ENCODE measurements around the gene IRAK3.
A peak's percentile ranks its signal among the peaks of the same experiment; 100 is the strongest.
"Not testable (repeated sequence)": the region's sequence is repeated elsewhere in the genome, so short reads cannot be mapped to it uniquely, and the experiment has no call there.

IRAK3 gene

DNA sequence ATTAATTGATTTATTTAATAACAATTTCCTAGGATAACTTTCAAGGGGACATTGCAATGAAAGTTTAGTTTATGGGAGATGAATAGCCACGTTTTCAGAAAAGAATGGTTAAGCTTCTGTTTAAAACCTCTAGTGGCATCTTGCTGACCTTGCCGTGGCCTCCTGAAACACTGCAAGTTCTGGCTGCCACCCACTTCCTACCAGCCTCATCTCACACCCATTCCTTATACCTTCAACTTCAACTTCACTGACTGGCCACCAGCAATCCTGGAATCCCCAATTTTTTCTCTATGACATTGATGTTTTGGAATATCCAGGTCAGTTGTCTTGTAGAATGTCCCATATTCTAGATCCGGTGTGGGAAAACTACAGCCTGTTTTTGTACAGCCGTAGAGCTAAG lies 108.1 kb downstream of the IRAK3 start:
- DNase-seq (ENCODE audit: low read depth, low spot score) = no peak
- in situ Hi-C loops (cut with HindIII; ENCODE audit: low sequenced_read_pairs) = no loop called here
- TF ChIP-seq, protein P1, sequence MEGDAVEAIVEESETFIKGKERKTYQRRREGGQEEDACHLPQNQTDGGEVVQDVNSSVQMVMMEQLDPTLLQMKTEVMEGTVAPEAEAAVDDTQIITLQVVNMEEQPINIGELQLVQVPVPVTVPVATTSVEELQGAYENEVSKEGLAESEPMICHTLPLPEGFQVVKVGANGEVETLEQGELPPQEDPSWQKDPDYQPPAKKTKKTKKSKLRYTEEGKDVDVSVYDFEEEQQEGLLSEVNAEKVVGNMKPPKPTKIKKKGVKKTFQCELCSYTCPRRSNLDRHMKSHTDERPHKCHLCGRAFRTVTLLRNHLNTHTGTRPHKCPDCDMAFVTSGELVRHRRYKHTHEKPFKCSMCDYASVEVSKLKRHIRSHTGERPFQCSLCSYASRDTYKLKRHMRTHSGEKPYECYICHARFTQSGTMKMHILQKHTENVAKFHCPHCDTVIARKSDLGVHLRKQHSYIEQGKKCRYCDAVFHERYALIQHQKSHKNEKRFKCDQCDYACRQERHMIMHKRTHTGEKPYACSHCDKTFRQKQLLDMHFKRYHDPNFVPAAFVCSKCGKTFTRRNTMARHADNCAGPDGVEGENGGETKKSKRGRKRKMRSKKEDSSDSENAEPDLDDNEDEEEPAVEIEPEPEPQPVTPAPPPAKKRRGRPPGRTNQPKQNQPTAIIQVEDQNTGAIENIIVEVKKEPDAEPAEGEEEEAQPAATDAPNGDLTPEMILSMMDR (IDR thresholded peaks at IDR 0.05; ENCODE audit: low read depth, low read length) = no peak
- no peak overlapping the region for H3K4me3 ChIP-seq (ENCODE audit: low read depth, low read length)

DNA sequence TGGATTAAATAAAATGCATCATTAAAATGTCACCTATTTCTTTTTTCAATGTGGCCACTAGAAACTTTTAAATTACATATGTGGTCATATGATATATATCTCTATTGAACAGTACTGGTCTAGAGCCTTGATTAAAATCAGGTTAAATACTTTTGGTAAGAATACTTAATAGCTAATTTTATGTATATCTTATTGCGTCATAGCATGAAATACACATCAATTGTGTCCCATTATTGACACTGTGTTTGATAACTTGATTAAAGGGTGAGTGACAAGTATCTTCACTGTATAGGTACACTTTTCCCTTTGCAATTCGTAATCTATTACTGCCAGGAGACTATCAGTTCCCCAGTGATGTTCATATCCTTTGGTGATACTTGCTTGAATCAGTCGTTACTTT lies 108.9 kb downstream of the IRAK3 start:
- TF ChIP-seq, protein P1 (IDR thresholded peaks at IDR 0.05; ENCODE audit: low read depth, low read length) = no peak
- no peak for DNase-seq (ENCODE audit: low read depth, low spot score)
- H3K4me3 ChIP-seq (ENCODE audit: low read depth, low read length) = no peak overlapping the region
- in situ Hi-C loops (cut with HindIII; ENCODE audit: low sequenced_read_pairs) = no loop called here

DNA sequence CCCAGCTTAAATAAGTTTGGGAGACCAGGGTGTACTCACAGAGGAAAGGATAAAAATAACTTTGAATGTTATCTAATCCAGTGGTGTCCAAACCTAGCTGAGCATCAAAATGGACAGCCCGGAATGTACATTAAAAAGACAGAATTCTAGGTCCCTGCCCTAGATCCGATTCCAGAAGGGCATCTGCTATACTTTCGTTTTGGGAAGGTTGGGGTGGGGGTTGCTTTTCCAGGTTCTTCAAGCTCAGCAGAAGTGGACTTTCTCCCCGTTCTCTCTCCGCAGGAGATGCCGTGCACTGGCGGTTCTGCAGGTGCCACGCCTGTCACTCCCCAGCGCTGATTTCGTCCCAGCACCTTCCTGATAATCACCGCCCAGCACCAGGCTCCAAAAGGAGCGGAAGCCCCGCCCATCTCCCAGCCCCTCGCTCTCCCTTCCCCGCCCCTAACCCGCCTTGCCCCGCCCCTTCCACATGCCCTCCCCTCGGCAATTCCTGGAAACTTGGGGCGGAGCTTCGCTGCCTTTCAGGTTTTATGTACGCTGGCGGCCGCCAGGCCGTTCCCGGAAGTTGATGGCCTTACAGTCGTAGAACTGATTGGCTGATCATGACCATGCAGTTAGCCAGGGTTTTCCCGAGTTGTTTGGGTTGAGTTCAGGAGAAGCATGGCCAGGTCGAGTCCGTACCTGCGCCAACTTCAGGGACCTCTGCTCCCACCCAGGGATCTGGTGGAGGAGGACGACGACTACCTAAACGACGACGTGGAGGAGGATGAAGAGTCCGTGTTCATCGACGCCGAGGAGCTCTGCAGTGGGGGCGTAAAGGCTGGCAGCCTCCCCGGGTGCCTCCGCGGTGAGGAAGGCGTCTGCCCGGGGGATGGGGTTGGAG lies 113.2 kb downstream of the IRAK3 start, which contains the start of gene HELB:
Gene HELB (plus strand): TSS at position 550 of the 883 bp plus-strand sequence. CDS start 111 bp downstream, at position 661.
- in situ Hi-C loops (cut with HindIII; ENCODE audit: low sequenced_read_pairs) = no loop called here
- peak within 1 kb of the TSS; percentile 69 for H3K4me3 ChIP-seq (ENCODE audit: low read depth, low read length)
- TF ChIP-seq, protein P1 (IDR thresholded peaks at IDR 0.05; ENCODE audit: low read depth, low read length) = no peak
- peak; percentile 96 for DNase-seq (ENCODE audit: low read depth, low spot score)

DNA sequence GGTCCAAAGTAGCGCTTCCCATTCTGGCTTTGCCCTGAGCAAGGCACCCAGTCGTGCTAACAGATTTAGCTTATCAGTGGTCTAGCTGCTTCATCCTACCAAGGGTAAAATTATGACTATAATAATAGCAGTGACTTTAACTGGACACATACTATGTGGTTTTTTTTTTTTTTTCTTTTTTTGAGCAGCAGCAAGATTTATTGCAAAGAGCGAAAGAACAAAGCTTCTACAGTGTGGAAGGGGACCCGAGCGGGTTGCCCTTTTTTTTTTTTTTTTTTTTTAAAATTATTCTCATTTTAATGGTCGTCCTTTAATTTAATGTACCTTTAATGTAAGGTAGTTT lies 113.8 kb downstream of the IRAK3 start:
- no peak for DNase-seq (ENCODE audit: low read depth, low spot score)
- H3K4me3 ChIP-seq (ENCODE audit: low read depth, low read length) = peak overlapping the region; percentile 69
- in situ Hi-C loops (cut with HindIII; ENCODE audit: low sequenced_read_pairs) = no loop called here
- TF ChIP-seq, protein P1 (IDR thresholded peaks at IDR 0.05; ENCODE audit: low read depth, low read length) = no peak

DNA sequence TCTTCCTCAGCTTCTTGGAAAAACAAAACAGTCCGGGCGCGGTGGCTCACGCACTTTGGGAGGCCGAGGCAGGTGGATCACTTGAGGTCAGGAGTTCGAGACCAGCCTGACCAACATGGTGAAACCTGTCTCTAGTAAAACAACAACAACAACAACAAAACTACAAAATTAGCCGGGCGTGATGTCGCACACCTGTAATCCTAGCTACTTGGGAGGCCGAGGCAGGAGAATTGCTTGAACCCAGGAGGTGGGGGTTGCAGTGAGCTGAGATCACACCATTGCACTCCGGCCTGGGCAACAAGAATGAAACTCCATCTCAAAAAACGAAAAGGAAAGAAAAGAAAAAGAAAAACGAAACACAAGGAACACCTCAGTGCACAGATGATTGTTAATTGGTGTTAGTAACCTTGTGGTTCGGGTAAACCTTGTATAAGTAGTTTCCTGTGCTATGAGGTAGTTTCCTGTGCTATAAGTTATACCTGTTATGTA lies 114.3 kb downstream of the IRAK3 start:
- peak overlapping the region; percentile 69 for H3K4me3 ChIP-seq (ENCODE audit: low read depth, low read length)
- DNase-seq (ENCODE audit: low read depth, low spot score); in situ Hi-C loops (cut with HindIII; ENCODE audit: low sequenced_read_pairs): not testable (repeated sequence)

All from astrocyte of the spinal cord (primary cell).